GM23248 (cell line): ENCODE results near the gene FHL2.

Experiments used
- EZH2 ChIP-seq: fragments of 200-600 bp; sonication (generic); IDR thresholded peaks from 2 replicates; pipeline ENCODE4 v1.6.1; 2018; ENCODE audit warnings: antibody characterized with exemption, mild to moderate bottlenecking; ENCODE audit not compliant: insufficient read depth, poor library complexity, severe bottlenecking
- EZH2phosphoT487 ChIP-seq: fragments of 200-600 bp; sonication (generic); IDR thresholded peaks from 2 replicates; pipeline ENCODE4 v1.6.1; 2018; ENCODE audit warnings: antibody characterized with exemption, moderate library complexity, mild to moderate bottlenecking, low read depth; ENCODE audit not compliant: insufficient read depth

- TF ChIP-seq EZH2: no peak
- no peak for TF ChIP-seq EZH2phosphoT487
Measured at GRCh38 chr2:105378921-105379383, 19.9 kb downstream of the FHL2 start.
